PC-9 (cell line): Measurements from ENCODE around the gene ACTL7A. TPM values are rescaled to one million over a fixed set of nuclear protein-coding genes. Genes with fewer than 3 reads are reported as not detected.
A peak's percentile ranks its signal among the peaks of the same experiment; 100 is the strongest.

ENCODE experiments used
- BruUV-seq: library from RNA; stranded (reverse); fragments of 400-500 nt; replicated peaks from 2 replicates; lab custom pipeline; 2021; lab: Mats Ljungman, UMichigan
- CTCF ChIA-PET: fragments of 300-600 bp; sonication (Branson Sonifier 250); formaldehyde crosslinking; loops from one replicate; lab custom pipeline; 2022; ENCODE audit warnings: antibody characterized with exemption; lab: Charles Lee
- POLR2A ChIA-PET: fragments of 300-600 bp; sonication (Branson Sonifier 250); formaldehyde crosslinking; loops from one replicate; lab custom pipeline; 2022; ENCODE audit warnings: antibody characterized with exemption; ENCODE audit not compliant: unreplicated experiment; lab: Charles Lee
- DNase-seq, 2 experiments: peaks; one replicate each; pipeline versions ENCODE4 v3.0.0 to v3.0.0-alpha.2; 2015 to 2022; ENCODE audit warnings: mixed read lengths in 1 of 2
- H2AFZ ChIP-seq: fragments of 200-600 bp; sonication (generic); 2 replicates; pipeline ENCODE4 v1.8.1; 2017; ENCODE audit warnings: antibody characterized with exemption
- H3F3A ChIP-seq: fragments of 200-600 bp; sonication (generic); 2 replicates; pipeline ENCODE4 v1.8.1; 2017; ENCODE audit warnings: antibody characterized with exemption, mild to moderate bottlenecking, low read depth; ENCODE audit not compliant: insufficient read depth
- H3K27ac ChIP-seq: fragments of 200-600 bp; sonication (generic); 2 replicates; pipeline ENCODE4 v1.6.1; 2016; ENCODE audit warnings: mixed run types
- H3K27me3 ChIP-seq: fragments of 200-600 bp; sonication (generic); 2 replicates; pipeline ENCODE4 v1.6.1; 2016; ENCODE audit warnings: low read depth, mixed run types; ENCODE audit not compliant: insufficient read depth
- H3K36me3 ChIP-seq: fragments of 200-600 bp; sonication (generic); 2 replicates; pipeline ENCODE4 v1.6.1; 2016; ENCODE audit warnings: low read depth, mixed run types
- H3K4me1 ChIP-seq: fragments of 200-600 bp; sonication (generic); replicated peaks from 2 replicates; pipeline ENCODE4 v1.6.1; 2016; ENCODE audit warnings: mixed run types; ENCODE audit not compliant: insufficient read depth
- H3K4me2 ChIP-seq: fragments of 200-600 bp; sonication (generic); 2 replicates; pipeline ENCODE4 v1.6.1; 2017; ENCODE audit warnings: mixed run types
- H3K4me3 ChIP-seq: fragments of 200-600 bp; sonication (generic); 2 replicates; pipeline ENCODE4 v1.6.1; 2016; ENCODE audit warnings: mixed run types
- H3K79me2 ChIP-seq: fragments of 200-600 bp; sonication (generic); 2 replicates; pipeline ENCODE4 v1.6.1; 2017; ENCODE audit warnings: low read depth, mixed run types
- H3K9me2 ChIP-seq: fragments of 200-600 bp; sonication (generic); 2 replicates; pipeline ENCODE4 v1.8.1; 2017; ENCODE audit warnings: mild to moderate bottlenecking; ENCODE audit not compliant: insufficient read depth
- H3K9me3 ChIP-seq: fragments of 200-600 bp; sonication (generic); 2 replicates; pipeline ENCODE4 v1.8.1; 2016; ENCODE audit warnings: low read depth; ENCODE audit not compliant: insufficient read depth
- H4K20me1 ChIP-seq: fragments of 200-600 bp; sonication (generic); 2 replicates; pipeline ENCODE4 v1.8.1; 2017; ENCODE audit not compliant: insufficient read depth
- CTCF ChIP-seq: fragments of 200-600 bp; sonication (generic); conservative IDR thresholded peaks from 2 replicates; pipeline ENCODE4 v1.6.1; 2017; ENCODE audit warnings: mixed run types, antibody characterized with exemption, mild to moderate bottlenecking, moderate library complexity
- EZH2 ChIP-seq: fragments of 200-600 bp; sonication (generic); IDR thresholded peaks from 2 replicates; pipeline ENCODE4 v1.8.0; 2017; ENCODE audit warnings: antibody characterized with exemption, low read depth
- intact Hi-C: fragments of 100-400 bp; cut with micrococcal nuclease; formaldehyde crosslinking; loops from one replicate; pipeline ENCODE4 v1.10.0; 2022; ENCODE audit not compliant: unreplicated experiment
- total RNA-seq: library from RNA; stranded (reverse); gene quantifications from 2 replicates; pipeline ENCODE4 v1.2.3, GENCODE V29; 2021

The ACTL7A gene
- total RNA-seq, 1 experiment from 2014 or later, result not detected

GRCh38 chr9:108823829-108824228, 38.2 kb upstream of the ACTL7A start:
- Histone ChIP-seq H4K20me1 (no peaks in the 10 kb centered on the region), H3K79me2 (no peaks in the 10 kb centered on the region), H3K4me3 (no peak overlapping the region), H3K27me3 (no peaks in the 10 kb centered on the region), H3K4me1 (no peaks in the 10 kb centered on the region), H3K9me2 (no peaks in the 10 kb centered on the region), H3K27ac (no peak overlapping the region), H3K9me3 (no peaks in the 10 kb centered on the region), H3K36me3 (no peaks in the 10 kb centered on the region), H3K4me2 (no peak overlapping the region), H3F3A (no peaks in the 10 kb centered on the region), H2AFZ (no peak overlapping the region)
- no peak for TF ChIP-seq EZH2
- no peak for TF ChIP-seq CTCF
- BruUV-seq, result no TSS peak
- ChIA-PET POLR2A (no interaction called here), CTCF (no interaction called here)
- no peak for DNase-seq
- intact Hi-C loops, result no loop called here

- BruUV-seq, result no TSS peak
- Histone ChIP-seq H3K4me3 (no peak overlapping the region), H3K27ac (no peak overlapping the region), H3K79me2 (no peaks in the 10 kb centered on the region), H3K4me1 (0 out of 2 replicates have a peak, but pooled peaks cover 5% of the 10 kb centered on the region), H3K36me3 (no peaks in the 10 kb centered on the region), H3F3A (no peaks in the 10 kb centered on the region; the same call in 1 of the 2 replicates), H2AFZ (no peak overlapping the region), H3K9me2 (no peaks in the 10 kb centered on the region), H4K20me1 (no peaks in the 10 kb centered on the region), H3K27me3 (no peaks in the 10 kb centered on the region), H3K9me3 (no peaks in the 10 kb centered on the region), H3K4me2 (no peak overlapping the region)
- intact Hi-C loops, result no loop called here
- TF ChIP-seq CTCF (no peak), EZH2 (no peak)
- DNase-seq, result no peak
- ChIA-PET CTCF (interaction anchor here (0.6 to 0.7 kb wide), 4 partner anchors 53 to 558 kb away, joined by 3 to 8 read pairs (median 7); no protein-coding TSS in a partner anchor), POLR2A (interaction anchor here (0.6 kb wide), 1 partner anchor 1407 kb away, joined by 25 read pairs; no protein-coding TSS in a partner anchor)
These were observed 31.8 kb upstream of the ACTL7A start for GRCh38 chr9:108830272-108830671.

- DNase-seq, result peak in 1 of 2 experiments; percentile 43
- TF ChIP-seq EZH2, result no peak
- Histone ChIP-seq H3K9me2 (no peaks in the 10 kb centered on the region), H3K27me3 (no peaks in the 10 kb centered on the region), H4K20me1 (no peaks in the 10 kb centered on the region), H3K4me1 (peaks cover 10% of the 10 kb centered on the region; the same call in 1 of the 2 replicates), H3F3A (no peaks in the 10 kb centered on the region; the same call in 1 of the 2 replicates), H3K79me2 (no peaks in the 10 kb centered on the region), H3K4me3 (no peak overlapping the region), H3K4me2 (no peak overlapping the region), H2AFZ (no peak overlapping the region), H3K9me3 (no peaks in the 10 kb centered on the region; the same call in 1 of the 2 replicates), H3K27ac (no peak overlapping the region), H3K36me3 (no peaks in the 10 kb centered on the region)
- intact Hi-C loops, result no loop called here
- CTCF ChIA-PET, result interaction anchor here (0.6 kb wide), 1 partner anchor 30 kb away, joined by 3 read pairs; no protein-coding TSS in a partner anchor
- no TSS peak for BruUV-seq
- POLR2A ChIA-PET, result no interaction called here
These were observed 30.4 kb upstream of the ACTL7A start for GRCh38 chr9:108831496-108832178.
